ENCODE results near the gene OR4K5.
"Not testable (repeated sequence)": the region's sequence is repeated elsewhere in the genome, so short reads cannot be mapped to it uniquely, and the experiment has no call there.

Gene OR4K5

DNA sequence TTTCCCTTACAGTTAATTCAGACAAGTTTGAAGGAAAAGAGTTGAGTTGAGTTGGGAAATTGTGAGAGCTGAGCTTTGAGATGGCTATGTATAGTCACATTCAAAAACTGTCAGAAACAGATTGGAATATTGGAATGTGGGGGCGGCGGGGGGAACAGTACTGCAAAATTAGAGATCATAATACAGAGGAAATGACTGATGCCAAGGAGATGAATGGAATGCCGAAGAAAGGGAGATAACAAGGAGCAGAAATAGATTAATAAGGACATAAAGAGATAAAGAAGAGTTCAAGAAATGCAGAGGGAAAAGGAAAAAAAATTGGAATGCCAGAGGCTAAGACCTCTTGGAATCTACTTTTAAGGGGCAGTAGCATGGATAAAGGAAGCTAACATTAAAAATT lies 3.2 kb upstream of the OR4K5 start:
- FAIRE-seq (no peak), DNase-seq (ENCODE audit: insufficient read length, low spot score) (no peak)
- TF ChIP-seq POLR2AphosphoS5 (IDR thresholded peaks at IDR 0.05; ENCODE audit: low read depth, low read length) = no peak
- TF ChIP-seq POLR2A (IDR thresholded peaks at IDR 0.05; ENCODE audit: low read depth, low read length) = no peak
- no peak for TF ChIP-seq SPI1 (IDR thresholded peaks at IDR 0.05; ENCODE audit: low read depth, low read length)
- no peak for TF ChIP-seq PAX5 (IDR thresholded peaks at IDR 0.05; ENCODE audit: insufficient read depth, low read length, severe bottlenecking)
- no peak for TF ChIP-seq POU2F2 (IDR thresholded peaks at IDR 0.05; ENCODE audit: low read depth, low read length)
- TF ChIP-seq TAF1 (IDR thresholded peaks at IDR 0.05; ENCODE audit: low read depth, low read length) = no peak

- no peak for DNase-seq (ENCODE audit: insufficient read length, low spot score)
- no peak for TF ChIP-seq POLR2AphosphoS5 (IDR thresholded peaks at IDR 0.05; ENCODE audit: low read depth, low read length)
- FAIRE-seq = no peak
Measured at GRCh38 chr14:19917955-19918518, 2.4 kb upstream of the OR4K5 start.

- TF ChIP-seq PAX5 (IDR thresholded peaks at IDR 0.05; ENCODE audit: insufficient read depth, low read length, severe bottlenecking) (no peak), TAF1 (IDR thresholded peaks at IDR 0.05; ENCODE audit: low read depth, low read length) (no peak), POU2F2 (IDR thresholded peaks at IDR 0.05; ENCODE audit: low read depth, low read length) (no peak), POLR2A (IDR thresholded peaks at IDR 0.05; ENCODE audit: low read depth, low read length) (no peak), SPI1 (IDR thresholded peaks at IDR 0.05; ENCODE audit: low read depth, low read length) (no peak), POLR2AphosphoS5 (IDR thresholded peaks at IDR 0.05; ENCODE audit: low read depth, low read length) (no peak)
- DNase-seq (ENCODE audit: insufficient read length, low spot score) (no peak), FAIRE-seq (no peak)
Measured at GRCh38 chr14:19918553-19919264, 1.7 kb upstream of the OR4K5 start.

GRCh38 chr14:19930617-19931016 lies 10.2 kb downstream of the OR4K5 start, which contains the start of gene OR4K1:
TSS of gene OR4K1 (plus strand) at chr14:19930917. CDS start at chr14:19935667, 4,750 bp downstream.
- DNase-seq (ENCODE audit: insufficient read length, low spot score) = no peak
- no peak for FAIRE-seq
- TF ChIP-seq POU2F2 (IDR thresholded peaks at IDR 0.05; ENCODE audit: low read depth, low read length) (no peak), SPI1 (IDR thresholded peaks at IDR 0.05; ENCODE audit: low read depth, low read length) (no peak), PAX5 (IDR thresholded peaks at IDR 0.05; ENCODE audit: insufficient read depth, low read length, severe bottlenecking) (no peak), POLR2A (IDR thresholded peaks at IDR 0.05; ENCODE audit: low read depth, low read length) (no peak), POLR2AphosphoS5 (IDR thresholded peaks at IDR 0.05; ENCODE audit: low read depth, low read length) (no peak), TAF1 (IDR thresholded peaks at IDR 0.05; ENCODE audit: low read depth, low read length) (no peak)

DNA sequence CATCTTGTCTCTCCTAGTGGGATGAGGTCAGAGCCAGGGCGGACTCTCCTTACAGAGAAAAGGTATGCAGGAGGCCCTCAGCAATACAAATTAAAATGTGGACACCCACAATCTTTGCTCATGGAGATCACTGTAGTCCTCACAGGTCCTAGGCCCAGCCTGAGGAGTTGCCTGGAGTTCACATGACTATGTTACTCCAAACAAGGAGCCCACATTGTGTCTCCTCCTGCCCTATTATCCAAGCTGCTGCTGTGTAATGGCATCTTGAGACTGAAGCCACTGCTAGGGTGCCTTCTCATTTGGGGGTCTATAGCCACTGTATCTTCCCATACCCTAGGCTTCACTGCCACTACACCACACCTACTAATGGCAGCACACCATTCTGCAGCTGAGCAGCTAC lies 21.3 kb downstream of the OR4K5 start:
- FAIRE-seq (no peak), DNase-seq (ENCODE audit: insufficient read length, low spot score) (no peak)
- TF ChIP-seq PAX5 (IDR thresholded peaks at IDR 0.05; ENCODE audit: insufficient read depth, low read length, severe bottlenecking) (no peak), POU2F2 (IDR thresholded peaks at IDR 0.05; ENCODE audit: low read depth, low read length) (no peak), SPI1 (IDR thresholded peaks at IDR 0.05; ENCODE audit: low read depth, low read length) (no peak), POLR2AphosphoS5 (IDR thresholded peaks at IDR 0.05; ENCODE audit: low read depth, low read length) (no peak), POLR2A (IDR thresholded peaks at IDR 0.05; ENCODE audit: low read depth, low read length) (no peak), TAF1 (IDR thresholded peaks at IDR 0.05; ENCODE audit: low read depth, low read length) (no peak)

GRCh38 chr14:19947413-19948090 lies 27.1 kb downstream of the OR4K5 start:
- FAIRE-seq = no peak
- no peak for TF ChIP-seq SPI1 (IDR thresholded peaks at IDR 0.05; ENCODE audit: low read depth, low read length)
- TF ChIP-seq POLR2A (IDR thresholded peaks at IDR 0.05; ENCODE audit: low read depth, low read length) = no peak
- TF ChIP-seq TAF1 (IDR thresholded peaks at IDR 0.05; ENCODE audit: low read depth, low read length) = no peak
- TF ChIP-seq POLR2AphosphoS5 (IDR thresholded peaks at IDR 0.05; ENCODE audit: low read depth, low read length) = no peak
- no peak for TF ChIP-seq POU2F2 (IDR thresholded peaks at IDR 0.05; ENCODE audit: low read depth, low read length)
- TF ChIP-seq PAX5 (IDR thresholded peaks at IDR 0.05; ENCODE audit: insufficient read depth, low read length, severe bottlenecking) = no peak
- DNase-seq (ENCODE audit: insufficient read length, low spot score) = no peak

DNA sequence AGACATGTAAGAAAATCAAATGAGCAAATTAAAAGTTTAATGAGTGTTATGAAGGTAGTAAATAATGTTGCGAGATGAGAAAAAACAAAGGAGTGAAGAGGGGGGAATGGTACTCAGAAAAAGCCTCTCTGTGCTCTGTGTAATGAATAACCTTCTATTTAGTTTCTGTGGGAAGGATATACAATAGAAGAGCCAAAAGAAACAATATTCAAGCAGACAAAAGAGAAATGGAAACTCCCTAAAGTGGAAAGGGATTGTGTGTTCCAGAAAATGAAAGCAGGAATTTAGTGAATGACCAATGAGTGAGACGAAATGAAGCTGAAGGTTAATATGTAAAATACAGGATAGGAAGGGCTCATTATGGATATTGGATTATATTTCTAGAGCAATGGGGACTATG lies 28.8 kb downstream of the OR4K5 start:
- FAIRE-seq = no peak
- DNase-seq (ENCODE audit: insufficient read length, low spot score) = no peak

DNA sequence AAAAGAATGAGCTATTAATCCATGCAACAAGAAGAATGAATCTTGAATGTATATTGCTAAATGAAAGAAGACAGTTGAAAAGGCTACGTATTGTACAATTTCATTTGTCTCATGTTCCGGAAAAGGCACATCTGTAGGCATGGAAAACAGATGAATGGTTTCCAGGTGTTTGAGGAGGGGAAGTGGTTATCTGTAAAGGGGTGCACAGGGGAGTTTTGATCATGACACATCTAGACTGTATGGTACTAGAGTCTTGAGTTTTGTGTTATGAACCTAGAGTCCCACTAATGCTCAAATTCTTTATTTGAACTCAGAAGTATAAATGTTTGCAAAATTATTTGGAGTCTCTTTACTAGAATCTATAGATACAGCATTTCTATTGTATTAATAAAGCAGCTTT lies 49.3 kb downstream of the OR4K5 start:
- DNase-seq (ENCODE audit: insufficient read length, low spot score); FAIRE-seq: not testable (repeated sequence)

More for the DNA sequence above, 28.8 kb downstream of the OR4K5 start:
- TF ChIP-seq SPI1 (IDR thresholded peaks at IDR 0.05; ENCODE audit: low read depth, low read length) = no peak
- no peak for TF ChIP-seq POLR2A (IDR thresholded peaks at IDR 0.05; ENCODE audit: low read depth, low read length)
- TF ChIP-seq POLR2AphosphoS5 (IDR thresholded peaks at IDR 0.05; ENCODE audit: low read depth, low read length) = no peak
- TF ChIP-seq PAX5 (IDR thresholded peaks at IDR 0.05; ENCODE audit: insufficient read depth, low read length, severe bottlenecking) = no peak
- TF ChIP-seq POU2F2 (IDR thresholded peaks at IDR 0.05; ENCODE audit: low read depth, low read length) = no peak
- TF ChIP-seq TAF1 (IDR thresholded peaks at IDR 0.05; ENCODE audit: low read depth, low read length) = no peak

Data from GM12891 (cell line).